C4-2B (cell line): ENCODE measurements around the gene GSK3B.

Experiments
- H3K27ac ChIP-seq: fragments of 450-650 bp; 2 replicates; pipeline ENCODE4 v1.5.1; 2017
- ZFX ChIP-seq: fragments of 450-650 bp; IDR thresholded peaks from 2 replicates; pipeline ENCODE4 v1.6.1; 2017
- TF ChIP-seq, protein P1 (sequence below): fragments of 450-650 bp; conservative IDR thresholded peaks from 2 replicates; pipeline ENCODE4 v1.5.1; 2017; ENCODE audit warnings: mild to moderate bottlenecking

GSK3B gene

GRCh38 chr3:119858957-119859356, 235.3 kb downstream of the GSK3B start:
- TF ChIP-seq ZFX, result no peak
- TF ChIP-seq, protein P1, sequence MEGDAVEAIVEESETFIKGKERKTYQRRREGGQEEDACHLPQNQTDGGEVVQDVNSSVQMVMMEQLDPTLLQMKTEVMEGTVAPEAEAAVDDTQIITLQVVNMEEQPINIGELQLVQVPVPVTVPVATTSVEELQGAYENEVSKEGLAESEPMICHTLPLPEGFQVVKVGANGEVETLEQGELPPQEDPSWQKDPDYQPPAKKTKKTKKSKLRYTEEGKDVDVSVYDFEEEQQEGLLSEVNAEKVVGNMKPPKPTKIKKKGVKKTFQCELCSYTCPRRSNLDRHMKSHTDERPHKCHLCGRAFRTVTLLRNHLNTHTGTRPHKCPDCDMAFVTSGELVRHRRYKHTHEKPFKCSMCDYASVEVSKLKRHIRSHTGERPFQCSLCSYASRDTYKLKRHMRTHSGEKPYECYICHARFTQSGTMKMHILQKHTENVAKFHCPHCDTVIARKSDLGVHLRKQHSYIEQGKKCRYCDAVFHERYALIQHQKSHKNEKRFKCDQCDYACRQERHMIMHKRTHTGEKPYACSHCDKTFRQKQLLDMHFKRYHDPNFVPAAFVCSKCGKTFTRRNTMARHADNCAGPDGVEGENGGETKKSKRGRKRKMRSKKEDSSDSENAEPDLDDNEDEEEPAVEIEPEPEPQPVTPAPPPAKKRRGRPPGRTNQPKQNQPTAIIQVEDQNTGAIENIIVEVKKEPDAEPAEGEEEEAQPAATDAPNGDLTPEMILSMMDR, result no peak
- no peak overlapping the region for H3K27ac ChIP-seq

GRCh38 chr3:119856695-119857094, 237.6 kb downstream of the GSK3B start:
- TF ChIP-seq, protein P1, result no peak
- no peak for TF ChIP-seq ZFX
- no peak overlapping the region for H3K27ac ChIP-seq

- TF ChIP-seq, protein P1, result no peak
- no peak for TF ChIP-seq ZFX
- no peak overlapping the region for H3K27ac ChIP-seq
These were observed 245.1 kb downstream of the GSK3B start for GRCh38 chr3:119849126-119849525.

GRCh38 chr3:119841808-119842471, 252.3 kb downstream of the GSK3B start:
- no peak overlapping the region for H3K27ac ChIP-seq
- TF ChIP-seq, protein P1, result no peak
- TF ChIP-seq ZFX, result no peak

DNA sequence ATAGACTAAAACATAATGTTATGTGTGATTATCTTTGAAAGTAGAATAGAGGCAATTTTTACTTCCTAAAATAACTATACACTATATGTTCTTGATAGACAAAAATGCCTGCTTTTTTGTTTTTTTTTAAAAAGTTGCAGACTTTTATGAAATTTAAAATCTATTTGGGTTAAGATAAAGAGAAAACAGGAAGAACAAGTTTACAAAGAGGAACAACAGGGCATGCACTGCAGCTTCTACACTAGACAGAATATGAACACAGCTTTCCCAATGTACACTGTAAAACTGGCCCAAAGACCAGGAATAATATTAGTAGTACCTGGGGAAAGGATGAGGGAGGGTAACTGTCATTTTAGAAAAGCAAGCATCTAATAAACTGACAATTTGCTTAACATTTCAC, 258.7 kb downstream of the GSK3B start:
- H3K27ac ChIP-seq, result no peak overlapping the region
- TF ChIP-seq ZFX, result no peak
- TF ChIP-seq, protein P1, result no peak

DNA sequence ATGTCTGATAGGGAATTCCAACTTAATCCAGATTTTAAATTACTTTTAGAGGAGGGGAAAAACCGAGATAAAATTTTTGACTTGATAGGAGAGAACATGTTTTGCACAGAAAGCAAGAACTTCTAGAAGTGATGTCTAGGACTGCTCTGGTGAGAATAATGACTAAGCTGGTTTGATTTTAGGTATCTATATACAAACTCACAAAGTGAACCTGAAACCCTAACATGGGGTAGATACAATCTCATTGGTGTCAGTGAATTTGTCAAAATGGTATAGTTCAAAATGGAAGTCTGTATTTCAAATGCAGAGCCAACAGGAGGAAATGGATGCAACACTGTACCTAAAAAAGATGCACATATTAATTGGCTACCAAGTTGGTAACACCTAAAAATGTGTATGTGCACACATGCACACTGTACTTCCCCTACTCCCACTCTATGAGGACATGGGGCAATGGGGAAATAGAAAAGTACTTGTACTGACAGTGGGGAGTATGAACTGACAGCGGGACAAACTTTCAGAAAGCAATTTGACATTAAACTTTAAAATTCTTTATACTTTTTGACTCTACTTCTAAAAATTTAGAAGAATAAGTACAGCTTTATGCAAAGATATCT, 259.4 kb downstream of the GSK3B start:
- no peak overlapping the region for H3K27ac ChIP-seq
- no peak for TF ChIP-seq ZFX
- TF ChIP-seq, protein P1, result no peak

- TF ChIP-seq, protein P1, result no peak
- no peak for TF ChIP-seq ZFX
- no peak overlapping the region for H3K27ac ChIP-seq
These were observed 262.3 kb downstream of the GSK3B start for GRCh38 chr3:119831941-119832371.
